Measurements from ENCODE around the gene KRTAP17-1.

GRCh38 chr17:41325126-41325525, 9.6 kb upstream of the KRTAP17-1 start:
- no peak for TF ChIP-seq CTCF (IDR thresholded peaks at IDR 0.05)
- no peak for TF ChIP-seq POLR2A (IDR thresholded peaks at IDR 0.05)

Data from adrenal gland (tissue), 5 donors.